Activated CD4-positive, alpha-beta T cell treated with anti-CD3 and anti-CD28 coated beads, Interleukin-2, amount 50 U/mL, for 4 hours (primary cell): ENCODE data around the gene NPAS1.
"Not testable (repeated sequence)": the region's sequence is repeated elsewhere in the genome, so short reads cannot be mapped to it uniquely, and the experiment has no call there.

ENCODE experiments used
- DNase-seq, 2 experiments: peaks; one replicate each; pipeline ENCODE4 v3.0.0-alpha.2; 2020

Gene NPAS1

GRCh38 chr19:47050562-47050961 lies 30.9 kb downstream of the NPAS1 start:
- not testable (repeated sequence) for DNase-seq

- DNase-seq = no peak
Observed at GRCh38 chr19:47056411-47056810, 36.8 kb downstream of the NPAS1 start.

GRCh38 chr19:47057328-47057727 lies 37.7 kb downstream of the NPAS1 start:
- no peak for DNase-seq

- DNase-seq = no peak
Observed at GRCh38 chr19:47058621-47059022, 39.0 kb downstream of the NPAS1 start.

- no peak for DNase-seq
Observed at GRCh38 chr19:47063874-47064273, 44.2 kb downstream of the NPAS1 start.

- no peak for DNase-seq
Observed at GRCh38 chr19:47065242-47065641, 45.6 kb downstream of the NPAS1 start.

- no peak for DNase-seq
Observed at GRCh38 chr19:47066376-47067214, 47.0 kb downstream of the NPAS1 start.

GRCh38 chr19:47067215-47067847 lies 47.7 kb downstream of the NPAS1 start:
- no peak for DNase-seq

- no peak for DNase-seq
Observed at GRCh38 chr19:47068246-47068645, 48.6 kb downstream of the NPAS1 start.

- DNase-seq = no peak
Observed at GRCh38 chr19:47068876-47069406, 49.3 kb downstream of the NPAS1 start.

- no peak for DNase-seq
Observed at GRCh38 chr19:47069795-47070194, 50.2 kb downstream of the NPAS1 start.

- DNase-seq = no peak
Observed at GRCh38 chr19:47070756-47071155, 51.1 kb downstream of the NPAS1 start.

GRCh38 chr19:47071731-47072130 lies 52.1 kb downstream of the NPAS1 start:
- DNase-seq = no peak

GRCh38 chr19:47072323-47072722 lies 52.7 kb downstream of the NPAS1 start:
- DNase-seq = no peak

GRCh38 chr19:47073574-47073973 lies 53.9 kb downstream of the NPAS1 start:
- DNase-seq = no peak

GRCh38 chr19:47074621-47075020 lies 55.0 kb downstream of the NPAS1 start:
- no peak for DNase-seq

- no peak for DNase-seq
Observed at GRCh38 chr19:47075179-47075810, 55.7 kb downstream of the NPAS1 start.

GRCh38 chr19:47075941-47076340 lies 56.3 kb downstream of the NPAS1 start:
- no peak for DNase-seq

- not testable (repeated sequence) for DNase-seq
Observed at GRCh38 chr19:47078351-47078750, 58.7 kb downstream of the NPAS1 start.

- no peak for DNase-seq
Observed at GRCh38 chr19:47081095-47081494, 61.5 kb downstream of the NPAS1 start.

GRCh38 chr19:47082493-47082892 lies 62.9 kb downstream of the NPAS1 start:
- no peak for DNase-seq

- DNase-seq = no peak
Observed at GRCh38 chr19:47084879-47085439, 65.3 kb downstream of the NPAS1 start.

- no peak for DNase-seq
Observed at GRCh38 chr19:47086280-47086679, 66.6 kb downstream of the NPAS1 start.
